MM.1S (cell line): Measurements from ENCODE around the gene TEX19.

Source experiments
- CTCF ChIP-seq: fragments of 300-600 bp; sonication (generic); IDR thresholded peaks from 2 replicates; pipeline ENCODE4 v1.5.1; 2016; ENCODE audit warnings: antibody characterized with exemption, low read length, mixed read lengths
- EZH2 ChIP-seq: fragments of 300-600 bp; sonication (generic); optimal IDR thresholded peaks from 2 replicates; pipeline ENCODE3; 2017; ENCODE audit warnings: low read depth, mild to moderate bottlenecking, antibody characterized with exemption, low read length, mixed read lengths
- EZH2phosphoT487 ChIP-seq: fragments of 300-600 bp; sonication (generic); IDR thresholded peaks from 2 replicates; pipeline ENCODE4 v1.6.1; 2018; ENCODE audit warnings: antibody characterized with exemption, low read length

- TF ChIP-seq CTCF: no peak
- no peak for TF ChIP-seq EZH2phosphoT487
- TF ChIP-seq EZH2: no peak
Observed at GRCh38 chr17:82314012-82314726, 44.9 kb upstream of the TEX19 start.
